GM21390 (cell line): ENCODE results near the gene POLR2J3.
A peak's percentile ranks its signal among the peaks of the same experiment; 100 is the strongest.
"Not testable (repeated sequence)": the region's sequence is repeated elsewhere in the genome, so short reads cannot be mapped to it uniquely, and the experiment has no call there.

Experiments
- ATAC-seq: cut with Tn5 transposase; IDR thresholded peaks from one replicate; pipeline ENCODE4 v1.9.1; 2021; ENCODE audit not compliant: unreplicated experiment

POLR2J3 gene

GRCh38 chr7:102572261-102573239 is at the start of gene POLR2J3:
POLR2J3 (minus strand) TSS chr7:102572583; CDS start chr7:102572521, 62 bp downstream.
- peak; percentile 95 for ATAC-seq

- ATAC-seq, result not testable (repeated sequence)
These were observed 45.7 kb upstream of the POLR2J3 start for GRCh38 chr7:102618122-102618521.

- peak; percentile 66 for ATAC-seq
These were observed 44.2 kb upstream of the POLR2J3 start, which contains the start of gene RASA4 for GRCh38 chr7:102616507-102617125. RASA4 (minus strand) TSS chr7:102616756; CDS start chr7:102616689, 67 bp downstream.

GRCh38 chr7:102615930-102616329 is 43.5 kb upstream of the POLR2J3 start:
- ATAC-seq, result not testable (repeated sequence)

GRCh38 chr7:102614873-102615272 is 42.5 kb upstream of the POLR2J3 start:
- ATAC-seq, result not testable (repeated sequence)

- peak; percentile 23 for ATAC-seq
These were observed 41.9 kb upstream of the POLR2J3 start for GRCh38 chr7:102614346-102614697.

GRCh38 chr7:102613575-102614345 is 41.4 kb upstream of the POLR2J3 start:
- peak; percentile 74 for ATAC-seq

GRCh38 chr7:102611675-102612325 is 39.4 kb upstream of the POLR2J3 start:
- ATAC-seq, result not testable (repeated sequence)

- peak; percentile 38 for ATAC-seq
These were observed 38.8 kb upstream of the POLR2J3 start for GRCh38 chr7:102611013-102611674.

- not testable (repeated sequence) for ATAC-seq
These were observed 38.1 kb upstream of the POLR2J3 start for GRCh38 chr7:102610441-102610840.

- not testable (repeated sequence) for ATAC-seq
These were observed 37.4 kb upstream of the POLR2J3 start for GRCh38 chr7:102609734-102610133.

- ATAC-seq, result not testable (repeated sequence)
These were observed 34.5 kb upstream of the POLR2J3 start for GRCh38 chr7:102606848-102607247.

- not testable (repeated sequence) for ATAC-seq
These were observed 32.2 kb upstream of the POLR2J3 start for GRCh38 chr7:102604431-102605145.

GRCh38 chr7:102602317-102602716 is 29.9 kb upstream of the POLR2J3 start:
- not testable (repeated sequence) for ATAC-seq

- ATAC-seq, result not testable (repeated sequence)
These were observed 27.3 kb upstream of the POLR2J3 start for GRCh38 chr7:102599699-102600098.

GRCh38 chr7:102596036-102596435 is 23.7 kb upstream of the POLR2J3 start:
- ATAC-seq, result not testable (repeated sequence)

- peak; percentile 67 for ATAC-seq
These were observed 21.4 kb upstream of the POLR2J3 start for GRCh38 chr7:102593637-102594334.

- ATAC-seq, result peak; percentile 46
These were observed 20.2 kb upstream of the POLR2J3 start for GRCh38 chr7:102592477-102593019.
